GM18511 (cell line): Measurements from ENCODE around the gene STK24.

Experiments used
- ATAC-seq: cut with Tn5 transposase; IDR thresholded peaks from one replicate; pipeline ENCODE4 v1.9.1; 2021; ENCODE audit warnings: mild to moderate bottlenecking, moderate library complexity; ENCODE audit not compliant: unreplicated experiment

STK24 gene

DNA sequence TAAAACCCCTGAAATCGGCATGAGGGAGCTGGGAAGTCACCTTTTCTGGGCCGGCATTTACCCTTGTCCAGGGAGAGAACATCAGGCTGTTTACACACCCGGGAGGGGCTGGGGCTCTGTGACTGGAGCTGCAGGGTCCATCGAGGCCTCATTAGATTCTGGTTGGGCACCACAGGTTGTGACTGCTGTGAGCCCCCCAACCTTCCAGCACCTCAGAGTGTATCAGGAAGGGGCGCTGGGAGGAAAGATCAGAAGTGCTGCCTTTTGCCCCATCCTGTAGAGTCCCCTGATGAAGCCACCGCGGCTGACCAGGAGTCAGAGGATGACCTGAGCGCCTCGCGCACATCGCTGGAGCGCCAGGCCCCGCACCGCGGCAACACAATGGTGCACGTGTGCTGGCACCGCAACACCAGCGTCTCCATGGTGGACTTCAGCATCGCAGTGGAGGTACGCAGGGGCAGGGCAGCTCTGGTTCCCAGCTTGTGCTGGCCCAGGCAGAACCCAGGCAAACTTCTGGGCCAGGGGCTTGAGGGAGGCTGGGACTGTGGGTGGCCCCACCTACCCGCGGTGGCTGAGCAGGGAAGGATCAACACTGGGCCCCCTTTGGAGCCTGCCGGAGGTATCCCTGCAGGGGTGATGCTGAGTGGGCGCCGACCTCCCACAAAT lies 136.4 kb downstream of the STK24 start:
- no peak for ATAC-seq

DNA sequence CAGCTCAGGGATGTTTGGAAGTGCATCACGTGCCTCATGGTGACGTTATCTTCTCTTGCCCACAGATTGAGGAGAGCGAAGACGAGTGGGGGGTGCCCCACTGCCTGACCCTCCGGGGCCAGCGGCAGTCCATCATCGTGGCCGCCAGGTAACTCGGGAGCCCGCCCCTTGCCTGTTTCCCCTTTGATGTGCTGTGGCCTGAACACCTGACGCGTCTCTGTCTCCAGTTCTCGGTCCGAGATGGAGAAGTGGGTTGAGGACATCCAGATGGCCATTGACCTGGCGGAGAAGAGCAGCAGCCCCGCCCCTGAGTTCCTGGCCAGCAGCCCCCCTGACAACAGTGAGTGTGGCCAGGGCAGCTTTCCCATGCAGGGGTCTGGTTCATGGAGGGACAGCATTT lies 137.0 kb downstream of the STK24 start:
- no peak for ATAC-seq

DNA sequence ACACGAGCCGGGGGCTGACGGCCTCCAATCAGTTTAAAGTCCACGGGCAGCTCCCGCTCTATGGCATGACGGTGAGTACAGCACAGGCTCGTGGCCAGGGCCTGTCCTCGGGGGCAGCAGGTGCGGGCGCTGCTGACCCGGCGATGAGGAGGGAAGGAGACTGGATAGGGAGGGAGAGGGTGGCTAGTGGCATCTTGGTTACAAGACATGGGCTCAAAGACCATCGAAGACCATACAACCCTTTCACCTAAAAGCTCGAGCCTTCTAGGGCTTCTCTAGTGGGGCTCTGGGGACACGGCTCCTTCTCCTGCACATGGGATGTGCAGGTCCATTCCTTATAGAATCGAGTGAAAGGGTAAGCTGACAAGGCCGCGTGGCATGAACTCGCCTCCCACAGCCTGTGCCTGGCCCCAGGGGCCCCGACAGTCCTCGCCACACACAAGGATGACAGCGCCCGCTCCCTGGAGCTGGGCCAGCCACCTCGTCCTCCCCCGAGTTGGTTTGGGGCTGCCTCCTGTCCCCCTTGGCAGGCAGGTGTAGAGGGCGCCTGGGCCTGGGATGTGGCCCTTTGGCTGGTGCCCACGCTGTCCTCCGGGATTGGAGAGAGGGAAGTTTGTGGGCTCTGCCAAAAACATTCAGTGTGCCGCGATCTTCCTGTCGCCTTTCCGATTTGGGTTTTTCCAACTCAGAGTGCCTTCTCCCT lies 137.6 kb downstream of the STK24 start:
- ATAC-seq, result no peak

DNA sequence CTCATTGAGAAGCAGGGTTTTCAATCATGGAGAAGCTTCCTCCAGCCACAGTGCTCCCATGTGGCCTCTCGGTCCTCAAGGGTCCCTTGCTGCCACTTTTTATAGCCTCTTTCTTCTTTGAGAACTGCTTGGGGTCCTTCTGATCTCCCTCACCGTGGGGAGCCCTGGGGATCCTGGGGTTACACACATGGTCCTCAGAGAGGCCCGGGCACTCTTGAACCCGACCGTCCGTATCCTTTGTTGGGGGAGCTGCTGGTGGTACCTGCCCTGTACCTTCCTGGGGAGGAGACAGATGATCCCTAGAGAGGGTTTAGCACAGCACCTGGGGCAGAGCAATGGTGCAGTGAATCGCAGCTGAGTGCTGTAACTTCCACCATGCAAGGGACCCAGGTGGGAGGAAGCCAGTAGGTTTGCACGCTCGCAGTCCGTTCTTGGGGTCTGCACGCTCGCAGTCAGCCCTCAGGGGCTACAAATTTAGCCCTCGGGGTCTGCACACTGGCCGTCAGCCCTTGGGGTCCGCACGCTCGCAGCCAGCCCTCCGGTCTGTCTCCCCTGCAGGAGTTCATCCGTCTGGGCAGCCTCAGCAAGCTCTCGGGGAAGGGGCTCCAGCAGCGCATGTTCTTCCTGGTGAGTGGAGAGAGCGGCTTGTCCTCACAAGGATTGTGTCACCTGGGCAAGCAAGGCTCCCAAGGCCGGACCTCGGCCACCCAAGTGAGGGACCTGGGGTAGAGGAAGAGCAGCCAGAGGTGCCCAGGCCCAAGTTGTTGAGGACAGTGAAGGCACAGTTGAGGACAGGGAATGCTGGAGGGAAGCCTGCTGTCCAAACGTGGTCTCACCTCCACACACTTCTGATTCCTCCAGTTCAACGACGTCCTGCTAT lies 138.4 kb downstream of the STK24 start:
- ATAC-seq, result no peak

DNA sequence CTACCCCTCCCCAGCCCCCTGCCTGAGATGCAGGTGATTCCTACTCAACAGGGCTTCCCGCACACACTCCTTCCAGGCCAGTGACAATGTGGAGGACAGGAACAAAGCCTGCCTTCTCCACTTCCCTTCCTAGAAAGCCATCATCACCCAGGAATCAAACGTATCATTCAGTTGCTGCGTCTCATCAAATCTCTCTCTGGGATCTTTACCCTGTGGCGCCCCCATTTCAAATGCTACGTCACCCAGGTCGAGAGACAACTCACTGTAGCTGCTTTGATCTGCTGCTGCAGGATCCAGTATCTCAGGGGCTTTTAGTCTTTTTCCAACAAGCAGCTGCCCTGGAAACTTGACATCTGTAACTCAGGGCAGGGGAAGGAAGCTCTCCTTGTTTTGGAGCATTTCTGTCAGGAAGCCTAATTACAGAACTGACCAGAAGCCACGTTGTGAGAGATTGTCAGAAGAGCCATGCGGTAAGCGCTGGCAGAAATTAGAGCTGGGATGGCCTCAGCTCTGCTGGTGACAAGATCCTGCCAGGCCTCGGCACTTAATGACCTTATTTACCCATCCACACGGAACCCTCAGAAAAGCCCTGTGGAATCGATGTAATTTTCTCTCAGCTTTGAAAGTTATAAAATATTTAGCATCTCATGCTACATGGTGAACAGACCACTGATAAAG lies 140.5 kb downstream of the STK24 start:
- ATAC-seq, result no peak

DNA sequence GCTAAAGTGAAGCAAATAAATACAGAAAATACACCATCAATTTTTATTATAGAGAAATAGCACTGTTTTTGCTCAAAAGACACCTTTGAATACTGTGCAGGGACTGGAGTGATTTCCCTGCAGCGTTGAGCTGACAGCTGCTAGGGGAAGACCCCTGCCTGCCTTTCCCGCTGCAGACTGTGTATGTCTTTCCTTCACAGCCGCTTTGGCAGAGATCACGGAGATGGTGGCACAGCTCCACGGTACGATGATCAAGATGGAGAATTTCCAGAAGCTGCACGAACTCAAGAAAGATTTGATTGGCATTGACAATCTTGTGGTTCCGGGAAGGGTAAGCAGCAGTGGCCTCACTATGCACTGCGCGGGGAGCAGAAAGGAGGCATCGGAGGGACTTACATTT lies 141.5 kb downstream of the STK24 start:
- ATAC-seq, result no peak

DNA sequence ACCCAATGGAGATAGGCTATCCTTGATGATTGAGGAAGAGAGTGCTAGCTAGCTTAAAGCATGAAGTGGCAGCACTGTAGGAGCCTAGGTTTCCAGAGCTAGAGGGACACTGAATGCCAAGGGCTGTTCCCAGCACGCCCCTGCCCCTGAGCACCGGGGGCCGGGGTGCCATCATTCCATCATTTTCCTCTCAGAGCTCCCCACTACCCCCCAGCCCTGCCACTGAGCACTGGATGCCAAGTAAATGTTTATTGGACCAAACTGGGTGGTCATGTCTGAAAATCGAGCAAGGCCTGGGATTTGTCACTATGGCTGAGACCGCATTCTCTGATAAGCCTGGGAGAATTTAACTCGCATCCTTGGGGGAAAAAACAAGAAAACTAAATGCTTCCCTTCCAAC lies 142.8 kb downstream of the STK24 start:
- no peak for ATAC-seq

DNA sequence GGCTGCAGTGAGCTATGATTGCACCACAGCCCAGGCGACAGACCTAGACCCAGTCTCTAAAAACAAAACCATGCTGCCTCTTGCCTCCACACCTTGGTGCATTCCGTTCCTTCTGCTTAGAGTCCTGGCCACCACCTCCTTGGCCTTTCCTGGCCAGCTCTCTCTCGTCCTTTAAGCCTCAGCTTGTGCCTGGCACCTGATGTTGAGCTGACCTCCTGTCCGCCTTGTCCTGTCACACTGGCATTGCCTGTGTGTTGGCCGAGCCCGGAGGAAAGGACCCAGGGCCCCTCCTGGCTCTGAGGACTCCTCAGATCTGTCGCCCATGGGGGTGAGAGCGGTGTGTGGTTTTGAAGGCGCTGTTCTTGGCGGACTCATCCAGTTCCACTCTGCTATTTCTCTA lies 143.3 kb downstream of the STK24 start:
- ATAC-seq, result no peak

DNA sequence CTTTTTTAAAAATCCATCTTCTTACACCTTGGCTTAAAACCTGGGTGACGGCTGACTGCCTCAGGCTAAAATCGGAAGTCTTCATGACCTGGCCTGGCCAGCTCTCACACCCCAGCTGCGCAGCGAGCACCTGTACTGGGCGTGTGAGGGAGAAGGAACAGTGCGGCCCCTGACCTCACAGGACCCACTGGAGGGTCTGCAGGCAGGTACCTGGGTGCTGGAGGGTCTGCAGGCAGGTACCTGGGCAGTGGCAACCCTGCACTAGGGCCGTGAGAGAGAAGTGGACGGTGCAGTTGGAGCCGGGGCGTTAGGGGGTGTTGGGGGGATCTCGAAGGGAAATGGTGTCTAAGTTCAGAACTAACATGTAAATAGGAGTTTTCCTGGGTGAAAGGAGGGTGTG lies 144.3 kb downstream of the STK24 start:
- ATAC-seq, result no peak

DNA sequence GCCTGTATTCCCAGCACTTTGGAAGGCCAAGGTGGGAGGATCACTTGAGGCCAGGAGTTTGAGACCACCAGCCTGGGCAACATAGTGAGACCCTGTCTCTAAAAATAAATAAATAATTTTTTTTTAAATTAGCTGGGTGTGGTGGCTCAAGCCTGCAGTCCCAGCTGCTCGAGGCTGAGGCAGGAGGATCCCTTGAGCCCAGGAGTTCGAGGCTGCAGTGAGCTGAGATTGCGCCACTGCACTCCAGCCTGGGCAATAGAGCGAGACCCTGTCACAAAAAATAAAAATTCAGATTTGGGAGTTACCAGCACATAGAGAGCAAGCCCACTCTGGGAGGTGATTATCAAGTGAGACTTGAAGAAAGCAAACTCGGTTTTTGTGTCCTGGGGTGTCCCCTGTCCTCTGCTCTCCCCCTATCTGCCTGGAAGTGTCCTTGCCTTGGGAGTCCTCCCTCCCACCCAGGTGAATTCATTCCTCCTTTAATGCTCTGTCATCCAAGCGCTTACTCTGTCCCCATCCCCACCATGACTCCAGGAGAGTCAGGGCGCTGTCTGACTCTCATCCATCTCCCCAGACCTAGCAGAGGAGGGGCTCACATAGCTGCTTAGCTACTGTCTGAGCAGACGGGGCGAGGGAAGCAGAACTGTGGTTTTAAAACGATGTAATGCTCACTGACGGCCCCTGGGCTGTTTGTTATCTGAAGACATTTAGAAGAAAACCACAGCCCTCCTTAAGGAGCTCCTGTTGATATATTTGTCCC lies 146.8 kb downstream of the STK24 start:
- no peak for ATAC-seq

DNA sequence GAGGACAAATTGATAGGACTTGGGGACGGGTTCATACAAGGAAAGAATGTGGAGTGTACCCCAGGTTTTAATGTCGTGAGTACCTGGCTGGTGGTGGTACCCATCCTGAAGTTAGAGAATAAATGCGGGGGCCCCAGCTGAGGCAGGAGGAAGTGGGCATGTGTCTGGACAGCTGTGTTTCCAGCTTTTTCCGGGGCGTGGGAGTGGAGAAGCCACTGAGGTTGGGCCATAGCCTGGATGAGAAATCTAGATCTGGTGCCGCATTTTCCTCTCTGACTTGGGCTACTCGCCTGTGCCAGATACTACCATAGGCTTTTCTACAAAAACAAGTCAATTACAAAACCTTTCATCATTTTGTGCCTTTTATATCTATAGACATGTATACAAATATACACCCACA lies 147.4 kb downstream of the STK24 start:
- no peak for ATAC-seq

DNA sequence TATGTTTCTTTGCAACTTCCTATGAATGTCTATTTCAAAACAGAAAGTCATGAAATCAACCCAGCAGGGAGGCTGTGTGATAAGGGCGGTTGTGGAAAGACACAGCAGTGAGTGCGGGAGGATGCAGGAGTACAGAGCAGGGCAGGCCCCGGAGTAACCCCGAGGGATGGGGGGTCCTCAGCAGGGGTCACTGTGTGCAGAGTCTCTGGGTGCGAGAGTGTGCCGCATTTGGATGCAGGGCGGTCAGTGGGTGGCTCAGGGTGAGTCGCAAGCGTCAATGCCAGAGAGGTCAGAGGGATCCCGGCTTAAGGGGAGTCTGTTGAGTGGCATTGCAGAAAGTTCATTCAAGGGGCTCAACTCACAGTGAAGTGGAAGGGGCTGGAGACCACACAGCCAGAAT lies 147.8 kb downstream of the STK24 start:
- no peak for ATAC-seq

DNA sequence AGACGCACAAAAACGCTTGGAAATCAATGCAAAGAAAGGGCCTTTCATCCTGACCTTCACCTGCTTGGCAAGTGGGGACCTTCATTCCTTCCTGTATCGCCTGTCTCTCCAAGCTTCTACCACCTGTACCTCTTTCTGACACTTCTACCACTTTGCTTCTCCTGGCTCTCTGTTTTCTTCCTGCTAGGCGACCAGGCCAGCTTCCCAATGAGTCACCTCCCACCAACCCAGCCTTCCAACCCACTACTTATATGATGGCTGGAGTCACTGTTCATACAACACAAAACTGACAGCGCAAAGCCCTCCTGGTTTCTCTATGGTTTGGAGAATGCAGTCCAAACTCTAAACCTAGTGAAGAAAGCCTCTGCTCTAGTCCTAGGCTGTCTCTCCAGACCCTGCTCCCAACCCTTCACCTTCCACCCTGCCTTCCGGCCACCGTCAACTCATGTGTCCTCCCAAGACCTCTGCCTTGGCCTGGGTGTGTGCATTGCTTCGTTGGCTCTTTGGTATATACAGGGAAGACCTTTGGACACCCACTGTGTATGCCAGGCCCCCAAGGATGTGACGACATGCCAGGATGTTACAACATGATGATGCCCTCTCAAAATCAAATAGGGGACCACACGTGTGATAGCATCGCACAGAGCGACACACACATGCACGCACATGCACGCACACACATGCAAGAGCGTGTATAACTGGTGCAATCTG lies 148.5 kb downstream of the STK24 start:
- no peak for ATAC-seq

DNA sequence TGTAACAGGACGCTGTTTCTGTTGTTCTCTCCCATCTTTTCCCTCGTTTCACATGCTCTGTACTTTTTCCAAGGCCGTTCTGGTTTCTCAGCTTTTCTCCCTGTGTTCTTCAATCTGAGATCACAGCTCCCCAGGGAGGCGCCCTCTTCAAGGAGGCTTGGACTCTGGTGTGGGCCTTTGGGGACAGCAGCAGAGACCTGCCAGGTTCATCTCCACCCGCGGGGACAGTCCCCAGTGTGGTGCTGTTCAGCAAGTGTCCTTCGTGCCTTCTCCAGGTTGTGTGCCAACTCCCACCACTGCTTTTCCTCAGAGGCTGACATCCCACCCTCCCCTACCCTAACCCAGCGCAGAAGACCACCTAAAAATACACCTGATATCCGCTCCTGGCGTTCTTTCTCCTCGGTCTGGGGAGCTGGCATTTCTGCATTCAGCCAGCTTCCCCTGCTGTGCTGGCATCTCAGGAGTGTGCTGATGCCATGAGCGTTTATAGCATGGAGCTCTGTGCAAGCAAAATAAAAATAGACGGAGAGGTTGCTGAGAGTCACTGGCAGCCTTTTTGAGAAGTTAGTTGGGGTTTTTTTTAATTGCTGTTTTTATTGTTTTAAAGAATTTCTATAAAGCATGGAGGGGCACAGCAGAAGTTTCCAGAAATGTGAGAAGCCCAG lies 149.4 kb downstream of the STK24 start:
- no peak for ATAC-seq

DNA sequence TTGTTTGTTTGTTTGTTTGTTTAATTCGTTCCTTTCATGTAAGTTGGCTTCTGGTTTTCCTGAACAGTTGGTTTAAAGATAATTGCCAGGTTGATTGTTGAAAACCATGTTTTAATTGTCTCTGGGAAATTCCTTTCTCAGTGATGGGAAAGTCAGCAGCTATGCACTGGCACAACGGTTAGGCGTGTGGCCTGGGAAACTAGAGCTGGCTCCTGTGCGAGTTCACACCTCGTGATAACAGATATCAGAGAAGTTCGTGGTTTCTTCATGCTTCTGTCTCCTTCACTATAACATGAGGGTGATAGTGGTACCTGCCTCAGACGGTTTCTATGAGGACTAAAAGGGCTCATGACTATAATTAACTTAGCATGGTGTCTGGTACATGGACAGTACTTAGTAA lies 153.5 kb downstream of the STK24 start:
- no peak for ATAC-seq

DNA sequence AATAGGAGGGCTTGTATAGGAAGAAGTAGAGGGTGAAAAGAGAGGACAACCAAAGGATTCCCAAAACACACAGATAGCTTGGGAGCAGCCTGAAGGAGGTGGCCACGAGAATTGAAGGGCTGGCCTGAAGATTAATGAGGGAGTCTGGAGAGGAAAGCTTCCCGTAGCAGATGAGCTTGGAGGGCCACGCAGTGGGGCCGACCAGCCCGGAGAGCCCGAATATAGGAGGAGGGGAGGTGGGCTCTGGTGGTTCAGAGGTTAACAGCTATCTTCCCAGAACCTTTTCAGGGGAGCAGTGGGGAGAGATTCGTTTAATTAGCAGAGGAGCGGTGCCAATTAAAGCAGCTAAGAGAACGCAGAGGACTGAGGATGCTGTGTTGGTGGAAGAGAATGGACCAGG lies 154.9 kb downstream of the STK24 start:
- ATAC-seq, result no peak

DNA sequence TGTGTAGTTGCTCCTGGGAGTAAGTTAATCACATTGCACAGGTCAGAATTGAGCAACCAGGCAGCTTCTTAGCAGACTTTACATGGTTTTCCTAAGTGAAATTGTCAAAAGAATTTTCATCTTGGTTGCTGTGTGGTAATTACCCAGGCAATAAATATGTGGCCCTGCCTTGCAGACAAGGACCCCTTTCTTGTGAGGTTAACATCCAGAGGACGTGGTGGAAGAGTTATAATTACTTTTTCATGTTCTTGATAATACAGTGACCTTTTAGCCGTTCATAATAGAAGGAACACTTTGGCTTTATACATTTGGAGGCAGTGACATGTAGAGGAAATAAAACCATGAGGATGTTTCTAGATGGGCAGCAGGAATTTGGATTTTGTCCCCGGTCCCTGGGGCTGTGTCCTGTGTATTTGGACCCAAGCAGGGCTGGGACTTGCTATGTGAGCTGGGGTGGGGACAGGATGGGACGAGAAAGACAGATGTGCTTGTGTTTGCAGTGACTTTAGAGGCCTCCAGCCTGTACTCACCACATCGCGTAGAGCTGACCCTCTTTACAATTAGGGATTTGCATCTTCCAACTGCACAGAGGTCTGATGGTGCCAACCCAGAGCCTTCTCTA lies 156.2 kb downstream of the STK24 start:
- ATAC-seq, result no peak

DNA sequence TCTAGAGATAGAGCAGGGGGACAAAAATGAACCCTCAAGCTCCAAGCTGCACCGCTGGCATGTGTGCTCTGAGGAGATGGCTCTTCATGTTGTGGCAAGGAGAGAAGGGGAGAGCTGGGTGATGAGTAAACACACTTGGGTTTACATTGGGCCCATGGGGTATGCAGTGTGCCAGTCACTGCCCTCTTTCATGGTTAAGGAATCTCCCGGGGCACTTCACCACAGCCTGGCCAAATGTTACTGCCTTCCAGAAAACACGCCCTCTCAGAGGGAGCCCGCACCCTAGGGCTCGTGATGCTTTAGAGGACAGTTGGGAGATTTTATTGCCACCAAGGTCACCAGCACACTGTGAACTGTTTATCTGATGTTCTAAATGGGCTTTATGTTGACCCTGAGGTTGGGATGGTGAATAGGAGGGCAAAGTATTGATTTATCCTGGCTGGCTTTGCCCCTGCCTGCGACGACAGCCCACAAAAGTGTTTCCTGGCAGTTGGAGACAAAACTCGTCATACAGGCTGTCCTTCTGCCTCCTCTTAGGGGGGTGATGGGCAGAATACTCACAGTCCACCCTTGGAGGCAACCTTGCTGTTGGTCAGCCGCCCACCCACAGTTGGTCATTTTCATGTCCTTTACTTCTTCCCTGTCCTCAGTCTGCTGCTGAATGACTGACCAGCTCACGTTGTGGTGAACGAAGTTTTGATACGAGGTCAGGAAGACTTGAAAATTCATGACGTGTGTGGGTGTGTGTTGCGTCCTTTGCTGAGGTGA lies 156.9 kb downstream of the STK24 start:
- ATAC-seq, result no peak
